G401.6 (cell line): ENCODE data around the gene PRPF31.
"Not testable (repeated sequence)": the region's sequence is repeated elsewhere in the genome, so short reads cannot be mapped to it uniquely, and the experiment has no call there.

ENCODE experiments used
- FAIRE-seq: peaks from 2 replicates; lab custom pipeline; 2012; peaks lifted over from hg19 to GRCh38; lab: Jason Lieb, UNC

Gene PRPF31, protein sequence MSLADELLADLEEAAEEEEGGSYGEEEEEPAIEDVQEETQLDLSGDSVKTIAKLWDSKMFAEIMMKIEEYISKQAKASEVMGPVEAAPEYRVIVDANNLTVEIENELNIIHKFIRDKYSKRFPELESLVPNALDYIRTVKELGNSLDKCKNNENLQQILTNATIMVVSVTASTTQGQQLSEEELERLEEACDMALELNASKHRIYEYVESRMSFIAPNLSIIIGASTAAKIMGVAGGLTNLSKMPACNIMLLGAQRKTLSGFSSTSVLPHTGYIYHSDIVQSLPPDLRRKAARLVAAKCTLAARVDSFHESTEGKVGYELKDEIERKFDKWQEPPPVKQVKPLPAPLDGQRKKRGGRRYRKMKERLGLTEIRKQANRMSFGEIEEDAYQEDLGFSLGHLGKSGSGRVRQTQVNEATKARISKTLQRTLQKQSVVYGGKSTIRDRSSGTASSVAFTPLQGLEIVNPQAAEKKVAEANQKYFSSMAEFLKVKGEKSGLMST

DNA sequence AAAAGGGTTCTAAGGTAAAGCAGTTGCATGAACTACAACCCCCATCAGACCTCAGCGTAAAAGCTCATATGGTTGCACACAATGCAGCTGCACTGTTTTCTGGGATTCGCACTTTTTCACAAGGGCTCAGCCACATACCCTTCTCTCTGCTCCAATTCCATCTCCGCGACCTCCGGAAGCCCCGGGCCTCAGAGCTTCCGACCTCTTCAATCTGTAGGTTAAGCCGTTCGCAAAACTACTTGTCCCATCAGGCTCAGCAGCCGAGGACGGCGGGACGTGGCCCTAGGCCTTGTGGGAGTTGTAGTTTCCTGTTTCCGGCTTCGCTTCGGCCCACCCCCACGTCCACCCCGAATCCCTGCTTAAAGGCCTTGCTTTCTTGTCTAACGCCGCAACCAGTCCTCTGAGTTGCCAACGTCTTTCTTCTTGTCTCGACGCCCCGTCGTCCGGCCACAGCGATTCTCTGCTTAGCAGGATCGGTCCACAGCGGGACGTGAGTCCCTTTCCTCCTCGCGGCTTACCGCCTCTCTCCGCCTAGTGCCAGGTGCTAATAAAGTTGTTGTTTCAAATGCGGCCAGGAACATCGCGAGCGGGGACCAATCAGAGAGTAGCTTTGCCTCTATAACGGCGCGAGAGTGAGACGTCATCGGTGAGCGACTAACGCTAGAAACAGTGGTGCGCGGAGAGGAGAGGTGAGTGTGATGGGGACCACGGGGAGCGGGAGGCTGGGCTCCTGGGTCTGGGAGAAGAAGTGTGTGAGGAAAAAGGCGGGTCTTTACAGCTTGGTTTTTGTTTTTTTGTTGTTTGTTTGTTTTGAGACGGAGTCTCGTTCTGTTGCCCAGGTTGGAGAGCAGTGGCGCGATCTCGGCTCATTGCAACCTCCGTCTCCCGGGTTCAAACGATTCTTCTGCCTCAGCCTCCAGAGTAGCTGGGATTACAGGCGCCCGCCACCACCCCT is at the start of gene PRPF31, which contains the start of gene TFPT:
Gene PRPF31 (plus strand): TSS at position 646 of the 955 bp plus-strand sequence. CDS start 2,525 bp downstream, outside the sequence.
Gene TFPT (minus strand): TSS at position 549 of the 955 bp plus-strand sequence. CDS start 388 bp downstream, at position 161.
- peak; percentile 91 for FAIRE-seq

DNA sequence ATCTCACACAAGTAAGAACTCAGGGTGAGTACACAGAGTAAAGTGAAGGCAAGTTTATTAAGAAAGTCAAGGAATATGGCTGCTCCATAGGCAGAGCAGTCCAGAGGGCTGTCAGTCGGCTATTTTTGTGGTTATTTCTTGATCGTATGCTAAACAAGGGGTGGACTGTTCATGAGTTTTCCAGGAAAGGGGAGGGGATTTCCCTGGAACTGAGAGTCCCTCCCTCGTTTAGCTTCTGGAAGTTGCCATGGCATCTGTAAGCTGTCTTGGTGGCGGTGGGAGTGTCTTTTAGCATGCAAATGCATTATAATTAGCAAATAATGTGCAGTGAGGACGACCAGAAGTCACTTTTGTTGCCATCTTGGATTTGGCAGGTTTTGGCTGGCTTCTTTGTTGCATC is 46.1 kb upstream of the PRPF31 start:
- FAIRE-seq: no peak

DNA sequence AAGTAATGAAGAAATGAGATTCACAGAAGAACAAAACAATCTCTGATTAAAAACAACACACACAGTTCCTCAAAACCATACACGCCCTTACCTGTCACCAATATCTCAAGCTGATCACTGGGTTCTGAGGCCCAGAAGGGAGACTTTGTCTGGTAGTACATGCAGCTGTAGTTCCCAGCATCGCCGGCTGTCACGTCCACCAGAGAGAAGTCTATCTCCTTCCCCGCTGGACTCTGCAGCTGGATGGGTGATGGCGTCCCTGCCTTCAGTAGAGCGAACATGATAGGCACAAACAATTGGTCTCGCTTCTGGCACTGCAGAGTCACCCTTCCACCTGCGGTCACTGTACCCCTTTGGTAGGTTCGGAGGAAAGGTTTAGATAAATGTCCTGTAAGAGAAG is 41.7 kb upstream of the PRPF31 start:
- FAIRE-seq: no peak

DNA sequence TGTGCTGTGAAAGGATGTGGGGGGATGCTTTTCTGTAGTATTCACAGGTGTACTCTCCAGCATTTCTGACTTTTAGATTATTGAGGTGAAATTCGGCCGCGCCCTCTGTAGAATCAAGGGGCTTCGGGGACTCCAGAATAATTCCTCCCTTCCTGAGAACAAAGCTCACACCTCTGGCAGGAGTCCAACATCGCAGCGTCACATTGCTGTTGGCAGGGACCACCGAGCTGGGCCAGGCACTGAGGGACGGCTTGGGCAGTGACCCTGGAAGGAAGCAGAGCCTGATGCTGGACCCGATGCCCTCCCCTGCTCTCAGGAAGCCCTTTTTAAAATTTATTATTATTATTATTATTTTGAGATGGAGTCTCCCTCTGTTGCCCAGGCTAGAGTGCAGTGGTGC is 40.7 kb upstream of the PRPF31 start:
- no peak for FAIRE-seq

DNA sequence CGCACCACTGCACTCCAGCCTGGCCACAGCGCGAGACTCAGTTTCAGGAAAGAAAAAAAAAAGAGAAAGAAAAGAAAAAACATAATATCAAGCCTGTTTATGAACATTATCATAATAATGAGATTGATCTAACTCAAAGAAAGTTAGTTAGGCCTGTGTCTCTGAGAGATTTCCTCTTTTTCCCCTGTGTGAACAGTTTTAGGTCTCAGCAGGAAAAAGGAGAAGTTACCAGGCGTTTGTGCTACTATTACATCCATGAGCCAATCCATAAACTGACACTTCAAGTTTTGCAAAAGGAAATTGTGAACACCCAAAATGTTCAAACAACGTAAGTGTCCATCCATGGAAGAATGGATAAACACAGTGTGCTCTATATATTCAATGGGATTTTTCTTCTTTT is 38.2 kb upstream of the PRPF31 start:
- no peak for FAIRE-seq

DNA sequence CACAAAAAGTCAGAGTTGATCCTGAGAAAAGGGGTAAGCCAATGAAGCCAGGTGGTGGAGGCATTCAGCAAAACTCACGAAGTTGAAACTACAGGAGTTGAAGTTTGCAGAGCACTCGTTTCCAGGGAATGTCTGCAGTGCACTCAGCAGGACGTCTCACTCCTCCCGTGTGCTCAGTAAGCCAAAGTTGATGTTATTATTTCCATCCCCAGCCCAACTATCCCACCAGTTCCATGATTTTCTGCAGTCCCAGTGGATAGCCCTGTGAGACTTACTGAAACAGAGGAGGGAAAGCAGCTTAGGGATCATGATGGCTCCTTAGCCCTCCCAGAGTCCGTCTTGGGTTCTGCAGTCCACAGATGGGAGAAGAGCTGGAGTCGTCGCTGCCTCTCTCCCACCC is 34.5 kb upstream of the PRPF31 start, which contains the start of gene TARM1:
Gene TARM1 (minus strand): TSS at position 334 of the 400 bp plus-strand sequence. CDS start 25 bp downstream, at position 309.
- FAIRE-seq: no peak

DNA sequence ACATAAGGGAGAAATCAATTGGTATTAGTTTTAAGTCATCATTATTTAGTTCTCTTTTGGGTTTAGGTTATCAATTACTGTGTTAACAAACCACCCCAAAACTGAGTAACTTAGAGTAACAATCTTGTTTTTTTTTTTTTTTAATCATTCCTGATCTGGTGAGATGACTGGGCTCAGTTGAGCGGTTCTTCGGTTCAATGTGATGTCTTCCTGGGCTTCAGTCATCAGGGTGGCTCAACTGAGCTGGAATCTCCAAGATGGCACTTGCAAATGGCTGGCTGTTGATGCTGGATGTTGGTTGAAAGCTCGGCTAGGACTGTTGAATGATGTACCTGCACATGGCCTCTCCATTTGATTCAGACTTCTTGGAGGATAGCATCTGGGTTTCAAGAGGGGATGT is 31.1 kb upstream of the PRPF31 start:
- FAIRE-seq: no peak

DNA sequence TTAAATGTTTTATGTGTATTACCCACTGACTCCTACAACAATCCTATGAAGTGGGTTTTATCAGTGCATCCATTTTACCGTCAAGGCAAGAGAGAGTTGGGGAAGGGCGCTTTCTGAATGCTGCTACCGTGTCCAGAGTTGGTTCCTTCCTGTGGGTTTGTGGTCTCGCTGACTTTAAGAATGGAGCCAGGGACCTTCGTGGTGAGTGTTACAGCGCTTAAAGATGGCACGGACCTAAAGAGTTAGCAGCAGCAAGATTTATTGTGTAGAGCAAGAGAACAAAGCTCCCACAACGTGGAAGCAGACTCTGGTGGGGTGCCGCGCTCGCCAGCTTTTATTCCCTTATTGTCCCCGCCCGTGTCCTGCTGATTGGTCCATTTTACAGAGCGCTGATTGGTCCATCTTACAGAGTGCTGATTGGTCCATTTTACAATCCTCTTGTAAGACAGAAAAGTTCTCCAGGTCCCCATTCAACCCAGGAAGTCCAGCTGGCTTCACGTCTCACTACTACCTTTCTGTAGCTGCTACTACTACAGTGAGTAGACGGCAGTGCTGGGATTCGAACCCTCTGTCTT is 21.0 kb upstream of the PRPF31 start:
- FAIRE-seq: no peak

DNA sequence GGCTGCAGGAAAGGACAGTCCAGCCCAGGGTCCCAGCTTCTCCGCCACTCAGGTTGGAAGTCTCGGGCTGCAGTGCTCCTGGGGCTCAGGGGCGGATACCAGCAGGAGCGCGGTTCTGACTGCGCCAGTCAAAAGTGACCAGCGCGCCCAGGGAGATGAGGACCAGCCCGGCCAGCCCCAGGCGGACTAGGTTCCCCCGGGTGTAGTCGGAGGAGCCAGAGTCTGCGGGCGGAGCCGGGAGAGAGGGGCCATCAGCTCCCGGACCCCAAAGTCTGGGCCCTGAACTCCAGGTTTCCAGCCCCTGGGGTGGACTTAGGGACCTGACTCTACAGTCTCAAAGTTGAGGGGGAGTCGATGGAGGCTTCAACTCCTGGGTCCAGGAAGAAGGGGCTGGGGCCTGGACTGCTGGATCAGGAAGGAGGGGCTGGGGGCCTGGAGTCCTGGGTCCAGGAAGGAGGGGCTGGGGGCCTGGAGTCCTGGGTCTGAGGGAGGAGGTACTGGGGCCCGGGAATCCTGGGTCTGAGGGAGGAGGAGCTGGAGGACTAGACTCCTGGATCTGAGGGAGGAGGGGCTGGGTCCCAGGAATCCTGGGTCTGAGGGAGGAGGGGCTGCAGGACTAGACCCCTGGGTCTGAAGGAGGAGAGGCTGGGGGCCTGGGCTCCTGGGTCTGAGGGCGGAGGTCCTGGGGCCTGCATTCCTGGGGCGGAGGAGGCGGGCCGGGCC is 20.3 kb upstream of the PRPF31 start:
- no peak for FAIRE-seq

DNA sequence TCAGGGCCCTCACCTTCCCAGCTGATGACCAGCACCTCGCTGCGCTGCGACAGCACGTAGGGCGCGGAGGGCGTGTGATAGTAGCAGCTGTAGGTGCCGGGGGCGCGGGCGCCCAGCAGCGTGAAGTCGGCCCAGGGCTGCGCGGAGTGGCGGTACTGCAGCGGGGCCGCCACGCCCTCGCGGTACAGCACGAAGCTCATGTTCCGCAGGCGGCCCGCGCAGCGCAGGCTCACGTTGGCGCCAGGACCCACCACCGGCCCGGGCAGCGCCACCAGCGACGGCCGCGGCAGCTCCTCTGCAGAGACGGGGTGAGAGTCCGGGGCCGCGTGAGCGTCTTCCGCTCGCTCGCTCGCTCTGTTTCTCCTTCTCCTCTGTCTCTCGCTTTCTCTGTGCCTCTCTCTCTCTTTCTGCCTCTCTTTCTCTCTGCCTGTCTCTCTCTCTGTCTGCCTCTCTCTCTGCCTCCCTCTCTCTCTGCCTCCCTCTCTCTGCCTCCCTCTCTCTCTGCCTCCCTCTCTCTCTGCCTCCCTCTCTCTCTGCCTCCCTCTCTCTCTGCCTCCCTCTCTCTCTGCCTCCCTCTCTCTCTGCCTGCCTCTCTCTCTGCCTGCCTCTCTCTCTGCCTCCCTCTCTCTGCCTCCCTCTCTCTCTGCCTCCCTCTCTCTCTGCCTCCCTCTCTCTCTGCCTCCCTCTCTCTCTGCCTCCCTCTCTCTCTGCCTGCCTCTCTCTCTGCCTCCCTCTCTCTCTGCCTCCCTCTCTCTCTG is 19.5 kb upstream of the PRPF31 start:
- FAIRE-seq: not testable (repeated sequence)

DNA sequence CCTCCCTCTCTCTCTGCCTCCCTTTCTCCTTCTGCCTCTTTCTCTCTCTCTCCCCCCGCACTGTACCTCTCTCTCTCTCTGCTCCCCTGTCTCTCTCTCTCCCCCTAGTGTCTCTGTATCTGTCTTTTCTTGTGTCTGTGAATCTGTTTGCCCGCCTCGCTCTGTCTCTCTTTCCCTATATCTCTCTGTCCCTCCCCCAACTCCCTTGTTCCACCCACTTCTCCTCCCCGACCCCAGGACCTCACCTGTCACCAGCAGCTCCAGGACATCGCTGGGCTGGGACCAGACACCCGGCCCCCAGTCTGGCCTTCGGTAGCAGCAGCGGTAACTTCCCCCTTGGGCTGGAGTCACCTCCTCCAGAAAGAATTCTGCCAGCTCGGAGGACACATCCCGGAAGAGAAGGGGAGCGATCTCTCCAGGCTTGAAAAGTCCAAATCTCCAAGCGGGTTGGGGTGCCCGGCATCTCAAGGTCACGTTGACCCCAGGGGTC is 18.9 kb upstream of the PRPF31 start:
- no peak for FAIRE-seq

DNA sequence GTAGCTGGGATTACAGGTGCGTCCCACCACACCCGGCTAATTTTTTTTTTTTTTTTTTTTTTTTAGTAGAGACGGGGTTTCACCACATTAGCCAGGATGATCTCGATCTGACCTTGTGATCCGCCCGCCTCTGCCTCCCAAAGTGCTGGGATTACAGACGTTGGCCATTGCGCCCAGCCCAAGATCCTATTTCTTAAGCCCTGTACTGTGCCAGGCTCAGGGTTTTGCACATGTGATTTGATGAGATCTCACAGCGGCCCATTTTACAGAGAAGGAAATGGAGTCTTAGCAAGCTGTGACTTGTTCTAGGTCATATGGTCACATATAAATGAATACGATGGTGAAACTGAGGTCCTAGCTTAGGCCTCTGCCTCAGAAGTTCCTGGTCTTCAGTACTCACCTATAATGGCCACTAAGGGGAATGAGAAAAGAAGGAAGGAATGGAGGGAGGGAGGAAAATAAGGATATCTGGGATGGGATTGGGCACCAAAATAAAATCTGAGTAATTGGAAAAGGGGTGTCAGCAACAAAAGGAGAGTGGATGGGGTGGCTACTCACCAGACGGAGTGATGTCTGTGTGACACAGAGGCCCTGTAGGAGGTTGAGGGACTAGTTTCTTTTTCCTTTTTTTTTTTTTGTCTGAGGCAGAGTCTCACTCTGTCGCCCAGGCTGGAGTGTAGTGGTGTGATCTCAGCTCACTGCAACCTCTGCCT is 16.2 kb upstream of the PRPF31 start:
- FAIRE-seq: no peak

DNA sequence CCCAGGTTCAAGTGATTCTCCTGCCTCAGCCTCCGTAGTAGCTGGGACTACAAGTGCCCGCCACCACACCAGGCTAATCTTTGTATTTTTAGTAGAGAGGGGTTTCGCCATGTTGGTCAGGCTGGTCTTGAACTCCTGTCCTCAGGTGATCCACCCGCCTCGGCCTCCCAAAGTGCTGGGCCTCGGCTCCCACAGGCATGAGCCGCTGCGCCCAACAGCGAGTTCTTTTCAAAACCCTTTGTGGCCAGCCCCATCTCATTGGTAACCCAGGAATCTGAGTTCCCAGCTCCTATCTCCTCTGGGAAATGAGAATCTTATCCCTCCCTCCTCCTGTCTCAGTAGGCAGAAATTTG is 15.7 kb upstream of the PRPF31 start:
- FAIRE-seq: not testable (repeated sequence)

DNA sequence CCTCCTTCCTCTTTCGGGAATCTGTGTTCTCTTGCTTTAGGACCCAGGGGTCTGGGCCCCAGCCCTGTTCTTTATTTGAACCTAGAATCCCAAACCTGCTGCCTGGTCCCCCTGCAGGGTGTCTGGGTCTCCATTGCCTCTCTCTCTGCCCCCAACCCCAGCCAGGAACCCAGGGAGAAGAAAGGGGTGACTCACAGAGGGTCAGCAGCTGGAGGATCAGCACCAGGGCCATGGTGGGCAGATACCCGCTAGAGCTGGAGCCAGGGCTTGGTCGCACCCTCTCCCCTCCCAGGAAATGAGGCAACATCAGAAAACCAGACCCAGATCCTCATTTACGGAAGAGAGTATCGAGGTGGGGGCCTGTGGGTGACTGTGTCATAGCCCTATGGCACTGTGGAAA is 15.0 kb upstream of the PRPF31 start, which contains the start of gene OSCAR:
Gene OSCAR (minus strand): TSS at position 243 of the 400 bp plus-strand sequence. CDS start 11 bp downstream, at position 232.
- FAIRE-seq: no peak

DNA sequence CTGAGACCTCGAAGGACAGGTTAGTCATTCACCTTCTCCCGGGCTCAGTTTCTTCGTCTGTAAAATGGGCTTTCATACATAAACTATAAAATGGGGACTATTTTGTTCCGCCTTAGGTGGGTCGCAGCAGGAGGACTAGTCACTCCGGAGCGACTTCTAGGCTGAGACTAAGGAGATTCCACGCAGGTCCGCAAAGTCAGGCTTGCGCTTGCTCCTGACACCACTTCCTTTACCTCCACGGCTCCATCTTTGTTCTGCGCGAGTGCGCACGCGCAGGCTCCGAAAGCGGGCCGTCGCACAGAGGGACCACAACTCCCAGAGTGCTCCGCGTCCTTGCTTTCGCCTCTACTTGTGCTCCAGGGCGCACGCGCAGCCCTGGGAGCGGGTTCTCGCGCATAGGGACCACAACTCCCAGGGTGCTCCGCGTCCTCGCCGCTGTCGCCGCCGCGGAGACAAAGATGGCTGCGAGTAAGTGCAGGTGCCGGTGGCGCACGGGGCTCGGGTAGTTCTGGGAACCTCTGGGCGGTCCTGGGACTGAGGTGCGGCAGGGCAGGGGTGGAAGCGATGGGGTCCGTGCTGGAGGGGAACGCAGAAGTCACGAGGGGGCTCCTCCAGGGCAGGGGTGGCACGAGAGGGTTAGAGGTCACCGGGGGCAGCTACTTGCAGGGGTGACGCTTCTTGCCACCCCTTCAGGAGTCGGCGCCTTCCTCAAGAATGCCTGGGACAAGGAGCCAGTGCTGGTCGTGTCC is 13.0 kb upstream of the PRPF31 start, which contains the start of gene NDUFA3:
Gene NDUFA3 (plus strand): TSS at position 435 of the 749 bp plus-strand sequence. CDS start 24 bp downstream, at position 459.
- peak; percentile 97 for FAIRE-seq

DNA sequence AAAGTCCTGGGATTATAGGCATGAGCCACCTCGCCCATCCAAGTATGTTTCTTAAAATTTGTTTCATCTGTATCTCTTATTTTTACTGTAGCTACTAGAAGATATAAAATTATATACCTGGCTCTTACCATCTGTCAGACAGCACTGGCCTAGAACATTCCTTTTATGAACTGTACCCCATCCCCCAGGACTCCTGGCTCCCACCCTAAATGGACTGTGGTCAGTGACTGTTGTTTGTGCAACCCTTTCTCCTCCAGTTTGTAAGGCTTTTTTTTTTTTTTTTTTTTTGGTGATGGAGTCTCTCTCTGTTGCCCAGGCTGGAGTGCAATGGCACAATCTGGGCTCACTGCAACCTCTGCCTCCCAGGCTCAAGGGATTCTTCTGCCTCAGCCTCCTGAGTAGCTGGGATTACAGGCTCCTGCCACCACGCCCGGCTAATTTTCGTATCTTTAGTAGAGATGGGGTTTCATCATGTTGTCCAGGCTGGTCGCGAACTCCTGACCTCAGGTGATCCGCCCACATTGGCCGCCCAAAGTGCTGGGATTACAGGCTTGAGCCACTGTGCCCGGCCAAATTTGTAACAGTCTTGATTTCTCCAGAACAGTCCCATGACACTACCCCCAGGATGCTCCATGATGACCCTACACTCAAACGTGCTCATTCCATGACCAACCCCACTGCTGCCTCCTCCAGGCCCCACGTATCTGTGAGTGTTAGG is 10.4 kb upstream of the PRPF31 start:
- no peak for FAIRE-seq

DNA sequence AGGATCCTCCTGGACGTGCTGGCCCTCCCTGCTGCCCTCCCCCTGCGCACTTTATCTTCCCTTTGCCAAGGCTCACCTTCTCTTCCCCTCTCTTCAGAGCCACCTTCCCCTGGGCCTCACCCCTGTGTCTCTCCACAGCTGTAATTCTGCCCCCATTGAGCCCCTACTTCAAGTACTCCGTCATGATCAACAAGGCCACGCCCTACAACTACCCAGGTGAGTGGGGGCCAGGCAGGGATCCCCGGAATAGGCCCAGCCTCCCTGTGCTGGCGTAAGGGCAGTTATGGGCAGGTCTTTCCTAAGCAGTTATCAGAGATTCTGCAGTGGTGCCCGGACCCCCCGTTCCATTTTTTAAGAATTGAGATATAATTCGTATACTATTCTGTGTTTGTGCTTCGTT is 9.8 kb upstream of the PRPF31 start:
- FAIRE-seq: no peak

DNA sequence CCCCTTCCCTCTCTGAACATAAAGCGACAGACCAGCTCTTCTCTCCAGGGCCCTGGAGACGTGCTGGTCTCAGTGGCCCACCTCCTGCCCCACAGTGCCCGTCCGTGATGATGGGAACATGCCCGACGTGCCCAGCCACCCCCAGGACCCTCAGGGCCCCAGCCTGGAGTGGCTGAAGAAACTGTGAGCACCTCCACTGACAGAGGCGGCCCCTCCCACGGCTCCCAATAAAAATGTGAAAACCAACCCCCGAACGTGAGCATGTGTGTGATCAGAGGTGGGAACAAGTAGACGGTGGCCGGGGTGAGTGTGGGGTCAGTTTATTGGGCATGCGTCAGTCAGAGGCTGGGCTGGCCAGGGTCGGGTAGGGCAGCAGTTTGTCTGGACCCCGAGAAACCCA is 8.8 kb upstream of the PRPF31 start:
- no peak for FAIRE-seq
